ENCODE data around the gene DHRS12. TPM values are rescaled to one million over a fixed set of nuclear protein-coding genes. Genes with fewer than 3 reads are reported as not detected.

The DHRS12 gene
- total and polyA plus RNA-seq, 3 donors from 2014 or later: 11.4 to 16.8 (median 15.9) TPM

DNA sequence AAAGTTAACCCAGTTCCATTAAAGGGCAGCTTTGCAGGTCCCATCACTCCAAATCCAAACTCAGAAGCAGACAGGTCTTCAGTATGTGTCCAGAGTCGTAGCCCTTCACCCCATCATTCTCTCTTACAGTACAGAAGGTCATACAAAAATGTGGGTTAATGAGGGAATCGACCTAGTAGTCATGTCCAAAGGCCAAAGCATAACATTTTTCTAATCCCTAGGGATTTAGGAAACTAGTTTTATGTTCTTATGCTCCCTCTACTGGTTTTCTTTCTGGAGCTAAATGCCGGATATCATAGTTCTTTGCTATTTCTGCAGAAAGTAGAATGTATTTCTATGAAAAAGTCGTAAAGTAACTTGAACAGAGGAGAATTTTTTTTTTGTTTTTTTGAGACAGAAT lies 72.2 kb downstream of the DHRS12 start:
- no peak for DNase-seq
- intact Hi-C loops (cut with DNase I; ENCODE audit: low total_unique reads): no loop called here
- no peak for TF ChIP-seq POLR2A (IDR thresholded peaks at IDR 0.05)
- TF ChIP-seq CTCF (IDR thresholded peaks at IDR 0.05): peak in 2 of 3 experiments; percentile 37 to 47
- Histone ChIP-seq H3K27me3 (no peaks in the 10 kb centered on the region), H3K9me3 (no peaks in the 10 kb centered on the region), H3K4me1 (peaks cover 28% of the 10 kb centered on the region), H3K27ac (no peak overlapping the region), H3K4me3 (no peak overlapping the region), H3K36me3 (ENCODE audit: low read depth, missing control alignments) (no peaks in the 10 kb centered on the region)
- WGBS, 2 donors: 37 to 52% methylated on average over 4 of the region's 4 CpGs

GRCh38 chr13:51730927-51731326 lies 73.0 kb downstream of the DHRS12 start:
- intact Hi-C loops (cut with DNase I; ENCODE audit: low total_unique reads): no loop called here
- DNase-seq: no peak
- Histone ChIP-seq H3K4me1 (peaks cover 29% of the 10 kb centered on the region), H3K27ac (no peak overlapping the region), H3K27me3 (no peaks in the 10 kb centered on the region), H3K36me3 (ENCODE audit: low read depth, missing control alignments) (no peaks in the 10 kb centered on the region), H3K4me3 (no peak overlapping the region), H3K9me3 (no peaks in the 10 kb centered on the region)
- TF ChIP-seq CTCF (IDR thresholded peaks at IDR 0.05): no peak
- TF ChIP-seq POLR2A (IDR thresholded peaks at IDR 0.05): no peak
- 89 to 95% methylated on average over 1 of the region's 1 CpG for WGBS, 2 donors

- TF ChIP-seq POLR2A (IDR thresholded peaks at IDR 0.05) (no peak), CTCF (IDR thresholded peaks at IDR 0.05) (no peak)
- H3K4me1 ChIP-seq: peaks cover 29% of the 10 kb centered on the region
Observed at GRCh38 chr13:51729866-51730553, 74.0 kb downstream of the DHRS12 start.

DNA sequence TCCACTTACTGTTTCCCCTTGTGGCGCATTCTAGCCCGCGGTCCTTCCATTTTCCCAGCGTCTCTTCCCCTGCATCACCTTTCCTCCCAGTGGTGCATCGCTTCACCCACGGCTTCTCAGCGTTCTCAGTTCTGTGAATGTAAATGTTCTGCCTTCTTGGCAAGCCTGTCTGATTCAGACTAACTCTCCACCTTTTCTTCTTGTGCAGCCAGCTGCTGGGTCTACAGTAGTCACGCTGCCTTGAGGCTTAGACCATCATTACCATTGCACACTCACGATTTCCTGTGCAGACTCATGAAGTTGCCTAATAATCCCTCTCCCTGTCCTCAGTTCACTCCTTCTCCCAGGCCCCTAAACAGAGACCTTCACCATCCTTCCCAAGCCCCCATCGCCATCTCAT lies 75.0 kb downstream of the DHRS12 start:
- H3K9me3 ChIP-seq: no peaks in the 10 kb centered on the region
- DNase-seq: no peak
- 93 to 96% methylated on average over 10 of the region's 10 CpGs for WGBS, 2 donors

More at GRCh38 chr13:51729866-51730553, 74.0 kb downstream of the DHRS12 start:
- Histone ChIP-seq H3K4me3 (no peak overlapping the region), H3K27ac (no peak overlapping the region), H3K27me3 (no peaks in the 10 kb centered on the region), H3K36me3 (ENCODE audit: low read depth, missing control alignments) (no peaks in the 10 kb centered on the region), H3K9me3 (no peaks in the 10 kb centered on the region)
- DNase-seq: no peak
- WGBS, 2 donors: 75 to 80% methylated on average over 11 of the region's 11 CpGs
- intact Hi-C loops (cut with DNase I; ENCODE audit: low total_unique reads): no loop called here

More for the DNA sequence above, 75.0 kb downstream of the DHRS12 start:
- Histone ChIP-seq H3K4me3 (no peak overlapping the region), H3K4me1 (peaks cover 29% of the 10 kb centered on the region), H3K27me3 (no peaks in the 10 kb centered on the region), H3K27ac (no peak overlapping the region), H3K36me3 (ENCODE audit: low read depth, missing control alignments) (no peaks in the 10 kb centered on the region)
- intact Hi-C loops (cut with DNase I; ENCODE audit: low total_unique reads): no loop called here
- TF ChIP-seq CTCF (IDR thresholded peaks at IDR 0.05) (no peak), POLR2A (IDR thresholded peaks at IDR 0.05) (no peak)

Data from testis (tissue), 3 donors.